Measurements from ENCODE around the gene ACKR1.

The ACKR1 gene

GRCh38 chr1:159204161-159205141 is at the start of gene ACKR1:
Gene ACKR1 (plus strand): TSS chr1:159204875. CDS start chr1:159204960, 85 bp downstream.
- no peak for TF ChIP-seq CTCF (conservative IDR thresholded peaks at IDR 0.05)
- no peak within 1 kb of the TSS for H3K27ac ChIP-seq

GRCh38 chr1:159161001-159161718 is 43.5 kb upstream of the ACKR1 start:
- H3K27ac ChIP-seq, result no peak overlapping the region
- TF ChIP-seq CTCF (conservative IDR thresholded peaks at IDR 0.05), result peak; percentile 94

GRCh38 chr1:159161719-159162026 is 43.0 kb upstream of the ACKR1 start:
- H3K27ac ChIP-seq, result no peak overlapping the region
- TF ChIP-seq CTCF (conservative IDR thresholded peaks at IDR 0.05), result no peak

GRCh38 chr1:159162516-159163265 is 42.0 kb upstream of the ACKR1 start:
- H3K27ac ChIP-seq, result no peak overlapping the region
- no peak for TF ChIP-seq CTCF (conservative IDR thresholded peaks at IDR 0.05)

- TF ChIP-seq CTCF (conservative IDR thresholded peaks at IDR 0.05), result no peak
- H3K27ac ChIP-seq, result no peak overlapping the region
Measured at GRCh38 chr1:159163614-159164228, 41.0 kb upstream of the ACKR1 start.

GRCh38 chr1:159168043-159168442 is 36.6 kb upstream of the ACKR1 start:
- H3K27ac ChIP-seq, result no peak overlapping the region
- TF ChIP-seq CTCF (conservative IDR thresholded peaks at IDR 0.05), result no peak

All from VCaP (cell line).